ENCODE measurements around the gene TTYH1. TPM values are rescaled to one million over a fixed set of nuclear protein-coding genes. Genes with fewer than 3 reads are reported as not detected.

TTYH1 gene
- total and polyA plus RNA-seq, 2 of the 4 experiments (the other 2 are of a cell fraction): not detected

GRCh38 chr19:54418930-54419800 lies 3.9 kb downstream of the TTYH1 start:
- no peak overlapping the region for H3K14ac ChIP-seq (replicated peaks; ENCODE audit: low read depth, low read length)
- H3K27ac ChIP-seq (ENCODE audit: insufficient read depth, low read length): no peak overlapping the region
- in situ Hi-C loops (cut with MboI; ENCODE audit: low sequenced_read_pairs): no loop called here
- H3K9me1 ChIP-seq (ENCODE audit: insufficient read depth, low read length): peaks cover 3% of the 10 kb centered on the region; the same call in 1 of the 2 replicates
- H3K27me3 ChIP-seq (ENCODE audit: control insufficient read depth, insufficient read depth, low read length): peaks cover 35% of the 10 kb centered on the region
- DNase-seq: no peak
- no peak overlapping the region for H2AK5ac ChIP-seq (ENCODE audit: low read depth, low read length)
- no peak overlapping the region for H2AK9ac ChIP-seq (replicated peaks; ENCODE audit: low read depth, low read length, poor library complexity)
- H3K9me3 ChIP-seq (ENCODE audit: control insufficient read depth, insufficient read depth, low read length): peaks cover 4% of the 10 kb centered on the region; the same call in 1 of the 2 replicates
- H3K79me1 ChIP-seq (ENCODE audit: low read depth in 1 of 2, low read length in 2 of 2): no peaks in the 10 kb centered on the region
- CTCF ChIA-PET: no interaction called here
- no peak overlapping the region for H4K91ac ChIP-seq (ENCODE audit: insufficient read depth, low read depth, low read length)
- no peak overlapping the region for H2BK15ac ChIP-seq (ENCODE audit: low read depth, low read length)
- H3K4me2 ChIP-seq (ENCODE audit: low read depth, low read length): no peak overlapping the region
- H3K36me3 ChIP-seq (ENCODE audit: control insufficient read depth, insufficient read depth, low read length): no peaks in the 10 kb centered on the region
- H2BK5ac ChIP-seq (ENCODE audit: low read depth, low read length, poor library complexity, severe bottlenecking): no peak overlapping the region
- H2BK20ac ChIP-seq (ENCODE audit: low read depth, low read length): no peak overlapping the region
- dilution Hi-C loops (cut with HindIII; ENCODE audit: low sequenced_read_pairs, unreplicated experiment): no loop called here
- no TSS peak for BruUV-seq (replicated peaks)
- no peak overlapping the region for H3K4me3 ChIP-seq (ENCODE audit: insufficient read depth, low read depth, low read length)
- no peak overlapping the region for H3K23ac ChIP-seq (ENCODE audit: low read depth, low read length)
- no peak overlapping the region for H3K56ac ChIP-seq (ENCODE audit: extremely low read depth, insufficient read depth, low read length)
- no peak overlapping the region for H3K18ac ChIP-seq (ENCODE audit: low read depth, low read length)
- no peak overlapping the region for H2BK120ac ChIP-seq (ENCODE audit: low read depth, low read length)
- no peak overlapping the region for H3K9ac ChIP-seq (ENCODE audit: low read depth, low read length)
- no peak overlapping the region for H4K5ac ChIP-seq (ENCODE audit: low read depth, low read length)
- ATAC-seq (ENCODE audit: low read depth): no peak
- WGBS, 2 experiments (ENCODE audit: extremely low coverage in 2 of 2, insufficient read length in 1 of 2): 95% methylated on average over 7 of the region's 26 CpGs; no CpG with 5 or more reads in 1 of the 2 experiments
- H2AFZ ChIP-seq (replicated peaks; ENCODE audit: low read length, poor library complexity): peak overlapping the region; percentile 41
- H4K8ac ChIP-seq (ENCODE audit: low read depth in 2 of 2, low read length in 2 of 2): no peak overlapping the region
- intact Hi-C loops (cut with micrococcal nuclease): no loop called here
- no peaks in the 10 kb centered on the region for H4K20me1 ChIP-seq (ENCODE audit: insufficient read depth, low read length)
- POLR2A ChIA-PET (ENCODE audit: unreplicated experiment): no interaction called here
- no peak overlapping the region for H3K4ac ChIP-seq (ENCODE audit: low read depth, low read length)
- no peaks in the 10 kb centered on the region for H3K4me1 ChIP-seq (ENCODE audit: control insufficient read depth, insufficient read depth, low read length)
- TF ChIP-seq POLR2A (IDR thresholded peaks at IDR 0.05; ENCODE audit: low read depth, low read length) (no peak), SMC3 (IDR thresholded peaks at IDR 0.05; ENCODE audit: low read depth, low read length) (no peak), CHD1 (IDR thresholded peaks at IDR 0.05; ENCODE audit: low read depth, low read length) (no peak), RAD21 (IDR thresholded peaks at IDR 0.05; ENCODE audit: low read length) (no peak), NFE2L2 (IDR thresholded peaks at IDR 0.05; ENCODE audit: low read depth, low read length) (no peak), MAZ (IDR thresholded peaks at IDR 0.05; ENCODE audit: borderline replicate concordance, low read depth, low read length) (no peak), CEBPB (IDR thresholded peaks at IDR 0.05; ENCODE audit: low read depth, low read length) (no peak), RFX5 (IDR thresholded peaks at IDR 0.05; ENCODE audit: low read depth, low read length) (no peak), MXI1 (IDR thresholded peaks at IDR 0.05; ENCODE audit: borderline replicate concordance, low read depth, low read length) (no peak), FOS (IDR thresholded peaks at IDR 0.05; ENCODE audit: low read depth, low read length) (no peak), ELK1 (IDR thresholded peaks at IDR 0.05; ENCODE audit: borderline replicate concordance, low read depth, low read length) (no peak), MAFK (IDR thresholded peaks at IDR 0.05; ENCODE audit: low read depth, low read length) (no peak)
- TF ChIP-seq, protein P1, sequence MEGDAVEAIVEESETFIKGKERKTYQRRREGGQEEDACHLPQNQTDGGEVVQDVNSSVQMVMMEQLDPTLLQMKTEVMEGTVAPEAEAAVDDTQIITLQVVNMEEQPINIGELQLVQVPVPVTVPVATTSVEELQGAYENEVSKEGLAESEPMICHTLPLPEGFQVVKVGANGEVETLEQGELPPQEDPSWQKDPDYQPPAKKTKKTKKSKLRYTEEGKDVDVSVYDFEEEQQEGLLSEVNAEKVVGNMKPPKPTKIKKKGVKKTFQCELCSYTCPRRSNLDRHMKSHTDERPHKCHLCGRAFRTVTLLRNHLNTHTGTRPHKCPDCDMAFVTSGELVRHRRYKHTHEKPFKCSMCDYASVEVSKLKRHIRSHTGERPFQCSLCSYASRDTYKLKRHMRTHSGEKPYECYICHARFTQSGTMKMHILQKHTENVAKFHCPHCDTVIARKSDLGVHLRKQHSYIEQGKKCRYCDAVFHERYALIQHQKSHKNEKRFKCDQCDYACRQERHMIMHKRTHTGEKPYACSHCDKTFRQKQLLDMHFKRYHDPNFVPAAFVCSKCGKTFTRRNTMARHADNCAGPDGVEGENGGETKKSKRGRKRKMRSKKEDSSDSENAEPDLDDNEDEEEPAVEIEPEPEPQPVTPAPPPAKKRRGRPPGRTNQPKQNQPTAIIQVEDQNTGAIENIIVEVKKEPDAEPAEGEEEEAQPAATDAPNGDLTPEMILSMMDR (conservative IDR thresholded peaks at IDR 0.05; ENCODE audit: low read depth, low read length): no peak
- TF ChIP-seq, protein P2, sequence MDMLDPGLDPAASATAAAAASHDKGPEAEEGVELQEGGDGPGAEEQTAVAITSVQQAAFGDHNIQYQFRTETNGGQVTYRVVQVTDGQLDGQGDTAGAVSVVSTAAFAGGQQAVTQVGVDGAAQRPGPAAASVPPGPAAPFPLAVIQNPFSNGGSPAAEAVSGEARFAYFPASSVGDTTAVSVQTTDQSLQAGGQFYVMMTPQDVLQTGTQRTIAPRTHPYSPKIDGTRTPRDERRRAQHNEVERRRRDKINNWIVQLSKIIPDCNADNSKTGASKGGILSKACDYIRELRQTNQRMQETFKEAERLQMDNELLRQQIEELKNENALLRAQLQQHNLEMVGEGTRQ (IDR thresholded peaks at IDR 0.05; ENCODE audit: low read depth, low read length): no peak

Data from IMR-90 (cell line).